ENCODE results near the gene ELAC1.

DNA sequence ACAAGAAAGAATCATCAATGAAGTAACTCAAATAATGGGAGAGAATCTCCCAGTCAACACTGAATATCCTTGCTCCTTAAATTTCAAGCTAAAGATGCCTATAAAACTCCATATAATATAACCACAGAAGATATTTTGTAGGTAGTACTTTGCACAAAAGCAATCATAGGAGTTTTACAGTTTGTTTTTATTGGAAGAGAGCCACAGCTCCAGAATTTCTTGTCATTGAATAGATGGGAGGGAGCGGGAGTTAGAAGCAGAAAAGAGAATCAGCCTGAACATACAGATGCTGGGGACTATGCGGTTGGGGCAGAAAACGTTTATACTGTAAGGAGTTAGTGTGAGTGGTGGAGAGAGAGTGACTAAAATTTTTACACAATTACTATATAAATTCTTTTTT is 43.9 kb downstream of the ELAC1 start:
- TF ChIP-seq, protein P1, sequence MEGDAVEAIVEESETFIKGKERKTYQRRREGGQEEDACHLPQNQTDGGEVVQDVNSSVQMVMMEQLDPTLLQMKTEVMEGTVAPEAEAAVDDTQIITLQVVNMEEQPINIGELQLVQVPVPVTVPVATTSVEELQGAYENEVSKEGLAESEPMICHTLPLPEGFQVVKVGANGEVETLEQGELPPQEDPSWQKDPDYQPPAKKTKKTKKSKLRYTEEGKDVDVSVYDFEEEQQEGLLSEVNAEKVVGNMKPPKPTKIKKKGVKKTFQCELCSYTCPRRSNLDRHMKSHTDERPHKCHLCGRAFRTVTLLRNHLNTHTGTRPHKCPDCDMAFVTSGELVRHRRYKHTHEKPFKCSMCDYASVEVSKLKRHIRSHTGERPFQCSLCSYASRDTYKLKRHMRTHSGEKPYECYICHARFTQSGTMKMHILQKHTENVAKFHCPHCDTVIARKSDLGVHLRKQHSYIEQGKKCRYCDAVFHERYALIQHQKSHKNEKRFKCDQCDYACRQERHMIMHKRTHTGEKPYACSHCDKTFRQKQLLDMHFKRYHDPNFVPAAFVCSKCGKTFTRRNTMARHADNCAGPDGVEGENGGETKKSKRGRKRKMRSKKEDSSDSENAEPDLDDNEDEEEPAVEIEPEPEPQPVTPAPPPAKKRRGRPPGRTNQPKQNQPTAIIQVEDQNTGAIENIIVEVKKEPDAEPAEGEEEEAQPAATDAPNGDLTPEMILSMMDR (IDR thresholded peaks at IDR 0.05; ENCODE audit: low read depth, low read length) = no peak
- no peak for TF ChIP-seq EZH2phosphoT487 (IDR thresholded peaks at IDR 0.05; ENCODE audit: low read depth)
